Lower leg skin (tissue), 3 donors: ENCODE measurements around the gene DISC1.

Experiments
- POLR2A ChIP-seq, 2 donors: fragments of 450-650 bp; IDR thresholded peaks; one replicate each; pipeline ENCODE4 v1.6.1; 2016 to 2017; ENCODE audit warnings: antibody characterized with exemption in 2 of 2, mild to moderate bottlenecking in 1 of 2, moderate library complexity in 1 of 2
- TF ChIP-seq, protein P1 (sequence below), 3 donors: fragments of 450-650 bp; IDR thresholded peaks; one replicate each; pipeline ENCODE4 v1.5.1; 2016; ENCODE audit warnings: antibody characterized with exemption in 3 of 3, mild to moderate bottlenecking in 3 of 3, moderate library complexity in 2 of 3

DNA sequence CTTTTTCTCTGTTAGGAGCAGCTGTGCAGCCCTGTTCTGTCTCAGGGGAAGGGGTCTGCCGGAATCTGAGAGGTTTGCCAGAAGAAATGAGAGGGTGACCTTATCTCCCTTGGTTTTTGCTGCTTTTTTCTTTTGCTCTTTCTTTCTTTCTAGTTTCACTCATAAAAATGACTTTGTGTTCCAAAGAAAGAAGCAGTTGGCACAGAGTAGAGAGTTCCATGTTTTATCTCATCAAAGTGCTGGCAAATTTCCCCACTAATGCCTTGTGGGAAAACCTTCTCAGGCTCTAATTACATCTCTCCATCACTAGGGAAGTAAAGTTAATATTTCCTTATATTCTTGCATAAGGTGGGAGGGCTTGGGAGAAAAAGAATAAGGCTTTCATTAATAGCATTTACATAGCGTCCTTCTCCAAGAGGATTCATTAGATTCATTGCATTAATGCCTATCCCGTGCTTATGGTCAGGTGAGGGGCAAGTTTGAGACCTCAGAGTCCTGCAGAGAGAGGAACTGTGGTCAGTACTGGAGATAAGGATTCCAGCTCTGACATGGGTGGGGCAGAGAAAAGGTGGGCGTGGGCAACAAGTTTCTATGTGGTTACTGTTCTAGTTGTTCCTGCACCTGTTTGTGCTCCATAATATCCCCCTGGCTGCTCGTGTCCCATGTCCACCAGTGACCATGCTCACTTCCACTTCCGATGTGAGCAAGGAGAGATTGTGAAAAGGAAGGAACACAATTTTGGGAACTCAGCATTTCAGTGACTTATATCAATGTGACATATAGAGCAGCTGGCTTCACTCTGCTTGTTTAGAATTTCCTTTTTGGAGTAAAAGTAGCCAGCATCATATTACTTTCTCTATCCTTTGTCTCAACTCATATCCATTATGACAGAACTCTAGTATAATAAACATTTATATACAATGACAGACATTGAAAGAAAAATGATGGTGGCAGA is 79.5 kb downstream of the DISC1 start:
- TF ChIP-seq, protein P1, sequence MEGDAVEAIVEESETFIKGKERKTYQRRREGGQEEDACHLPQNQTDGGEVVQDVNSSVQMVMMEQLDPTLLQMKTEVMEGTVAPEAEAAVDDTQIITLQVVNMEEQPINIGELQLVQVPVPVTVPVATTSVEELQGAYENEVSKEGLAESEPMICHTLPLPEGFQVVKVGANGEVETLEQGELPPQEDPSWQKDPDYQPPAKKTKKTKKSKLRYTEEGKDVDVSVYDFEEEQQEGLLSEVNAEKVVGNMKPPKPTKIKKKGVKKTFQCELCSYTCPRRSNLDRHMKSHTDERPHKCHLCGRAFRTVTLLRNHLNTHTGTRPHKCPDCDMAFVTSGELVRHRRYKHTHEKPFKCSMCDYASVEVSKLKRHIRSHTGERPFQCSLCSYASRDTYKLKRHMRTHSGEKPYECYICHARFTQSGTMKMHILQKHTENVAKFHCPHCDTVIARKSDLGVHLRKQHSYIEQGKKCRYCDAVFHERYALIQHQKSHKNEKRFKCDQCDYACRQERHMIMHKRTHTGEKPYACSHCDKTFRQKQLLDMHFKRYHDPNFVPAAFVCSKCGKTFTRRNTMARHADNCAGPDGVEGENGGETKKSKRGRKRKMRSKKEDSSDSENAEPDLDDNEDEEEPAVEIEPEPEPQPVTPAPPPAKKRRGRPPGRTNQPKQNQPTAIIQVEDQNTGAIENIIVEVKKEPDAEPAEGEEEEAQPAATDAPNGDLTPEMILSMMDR (IDR thresholded peaks at IDR 0.05): no peak
- TF ChIP-seq POLR2A (IDR thresholded peaks at IDR 0.05): no peak
